ENCODE measurements around the gene PTGR3.

The PTGR3 gene

GRCh38 chr18:75178376-75178775 is 30.6 kb downstream of the PTGR3 start:
- H3K4me3 ChIP-seq (ENCODE audit: low read depth, low read length), result no peak overlapping the region
- POLR2A ChIA-PET, result interaction anchor here (0.6 kb wide), 1 partner anchor 28 kb away, joined by 3 read pairs; no protein-coding TSS in a partner anchor
- no peak for DNase-seq (ENCODE audit: low read depth, low spot score)
- TF ChIP-seq CTCF (IDR thresholded peaks at IDR 0.05; ENCODE audit: insufficient read depth, low read length, missing control alignments), result no peak
- CTCF ChIA-PET, result no interaction called here

DNA sequence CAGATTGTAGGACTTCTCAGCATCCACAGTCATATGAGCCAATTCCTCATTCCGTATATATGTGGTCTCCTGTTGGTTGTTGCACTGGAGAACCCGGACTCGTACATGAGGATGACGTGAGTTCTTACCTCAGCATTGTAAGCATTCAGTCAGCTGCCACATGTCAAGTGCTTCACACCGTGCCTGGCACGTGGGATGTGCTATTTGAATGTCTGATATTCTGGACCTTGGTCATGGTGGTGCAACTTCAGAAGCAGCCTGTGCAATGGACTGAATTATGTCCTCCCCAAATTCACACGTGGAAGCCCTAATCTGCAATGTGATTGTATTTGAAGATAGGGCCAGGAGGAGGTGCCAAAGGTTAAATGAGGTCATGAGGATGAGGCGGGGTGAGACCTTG is 32.1 kb downstream of the PTGR3 start:
- ChIA-PET CTCF (no interaction called here), POLR2A (no interaction called here)
- DNase-seq (ENCODE audit: low read depth, low spot score), result no peak

DNA sequence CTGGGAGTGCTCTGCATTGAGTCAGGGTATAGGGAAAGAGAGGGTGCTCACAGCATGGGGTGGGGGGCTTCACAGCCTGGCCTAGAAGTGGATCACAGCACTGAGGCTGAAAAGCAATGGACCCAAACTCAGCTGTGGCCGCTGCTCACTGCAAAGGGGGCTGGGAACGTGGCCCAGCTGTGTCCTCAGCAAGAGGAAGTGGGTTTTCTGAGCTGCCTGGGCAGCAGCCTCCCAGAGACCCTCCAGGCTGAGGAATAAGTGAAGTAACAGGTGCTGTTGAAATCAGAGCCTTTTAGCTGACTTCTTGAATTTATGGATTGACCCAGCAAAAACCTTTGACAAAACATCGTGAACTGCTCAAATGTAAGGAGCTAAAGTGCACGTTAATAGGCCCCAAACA is 35.2 kb downstream of the PTGR3 start:
- H3K4me3 ChIP-seq (ENCODE audit: low read depth, low read length), result no peak overlapping the region
- no peak for TF ChIP-seq CTCF (IDR thresholded peaks at IDR 0.05; ENCODE audit: insufficient read depth, low read length, missing control alignments)
- no peak for DNase-seq (ENCODE audit: low read depth, low spot score)
- CTCF ChIA-PET, result no interaction called here
- POLR2A ChIA-PET, result no interaction called here

More for the DNA sequence above, 32.1 kb downstream of the PTGR3 start:
- H3K4me3 ChIP-seq (ENCODE audit: low read depth, low read length), result no peak overlapping the region
- no peak for TF ChIP-seq CTCF (IDR thresholded peaks at IDR 0.05; ENCODE audit: insufficient read depth, low read length, missing control alignments)

DNA sequence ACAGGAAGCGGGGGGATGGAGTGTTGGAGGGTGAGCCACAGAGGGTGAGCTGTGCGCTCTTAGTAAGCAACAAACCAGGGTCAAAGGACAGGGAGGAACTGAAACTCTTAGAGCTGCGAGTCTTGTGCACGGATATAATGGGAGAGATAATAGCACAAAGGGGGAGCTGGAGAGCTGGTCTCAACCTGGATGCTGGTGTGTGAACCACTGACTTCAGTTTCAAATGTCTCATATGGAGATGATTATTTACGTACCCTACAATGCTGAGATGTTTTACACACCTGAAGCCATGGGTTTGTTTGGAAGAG is 35.9 kb downstream of the PTGR3 start:
- H3K4me3 ChIP-seq (ENCODE audit: low read depth, low read length), result no peak overlapping the region
- POLR2A ChIA-PET, result no interaction called here
- no peak for DNase-seq (ENCODE audit: low read depth, low spot score)
- CTCF ChIA-PET, result no interaction called here
- TF ChIP-seq CTCF (IDR thresholded peaks at IDR 0.05; ENCODE audit: insufficient read depth, low read length, missing control alignments), result no peak

DNA sequence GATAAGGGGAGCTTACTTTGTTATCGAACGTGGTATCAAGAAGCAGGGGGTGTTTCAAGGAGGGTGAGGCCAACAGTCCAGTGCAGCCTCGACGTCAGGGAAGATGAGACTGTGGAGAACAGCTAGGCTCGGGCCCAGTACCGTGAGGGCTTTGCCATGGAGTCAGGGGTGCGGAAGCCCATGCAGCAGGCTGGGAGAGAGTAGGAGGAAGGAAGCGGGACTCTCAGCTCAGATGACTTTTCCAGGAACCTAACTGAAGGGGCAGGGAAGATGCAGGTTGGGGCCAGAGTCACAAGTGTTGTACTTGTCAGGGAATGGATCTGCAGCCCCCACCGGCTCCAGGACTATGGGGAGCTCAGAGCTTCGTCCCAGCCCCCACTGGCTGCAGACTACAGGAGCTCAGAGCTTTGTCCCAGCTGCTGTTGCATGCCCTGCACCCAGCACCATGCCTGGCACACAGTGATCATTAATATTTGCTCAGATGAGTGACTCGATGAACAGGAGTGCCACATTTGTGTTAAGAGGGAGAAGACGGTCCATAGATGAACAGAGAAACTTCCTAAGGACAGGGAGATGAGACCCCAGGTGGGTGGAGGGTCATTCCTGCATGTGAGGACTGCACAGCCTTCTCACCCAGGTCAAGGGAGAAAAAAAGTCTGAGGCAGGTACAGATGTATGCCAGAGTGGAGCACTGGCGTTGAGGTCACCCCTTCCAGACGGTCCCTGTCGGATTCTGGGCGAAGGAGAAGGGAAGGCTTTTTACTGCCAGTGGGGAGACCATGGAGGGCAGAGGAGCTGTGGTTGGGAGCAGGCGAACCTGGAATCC is 36.4 kb downstream of the PTGR3 start:
- ChIA-PET POLR2A (no interaction called here), CTCF (no interaction called here)
- no peak for DNase-seq (ENCODE audit: low read depth, low spot score)
- no peak overlapping the region for H3K4me3 ChIP-seq (ENCODE audit: low read depth, low read length)
- no peak for TF ChIP-seq CTCF (IDR thresholded peaks at IDR 0.05; ENCODE audit: insufficient read depth, low read length, missing control alignments)

DNA sequence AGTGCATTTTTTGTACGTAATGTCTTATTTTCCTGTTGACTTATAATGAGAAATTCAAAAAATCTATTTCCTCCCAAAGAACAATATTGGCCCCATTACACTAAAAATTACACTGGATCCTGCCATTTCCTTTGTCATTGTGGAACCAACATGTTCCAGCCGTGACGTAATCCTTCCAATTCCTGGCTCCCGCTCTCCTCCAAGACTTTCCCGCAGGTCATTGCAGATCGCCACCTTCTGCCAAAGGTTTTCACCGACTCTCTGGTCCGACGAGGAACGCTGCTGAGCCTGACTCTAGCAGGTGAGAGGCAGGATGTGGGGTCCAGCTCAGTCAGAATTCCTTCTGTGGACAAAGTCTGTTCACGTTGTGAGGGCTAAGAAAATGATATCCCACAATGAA is 38.0 kb downstream of the PTGR3 start:
- TF ChIP-seq CTCF (IDR thresholded peaks at IDR 0.05; ENCODE audit: insufficient read depth, low read length, missing control alignments), result no peak
- H3K4me3 ChIP-seq (ENCODE audit: low read depth, low read length), result no peak overlapping the region
- ChIA-PET CTCF (no interaction called here), POLR2A (no interaction called here)
- DNase-seq (ENCODE audit: low read depth, low spot score), result no peak
